DMS 273 treated with DMSO at 0.1 percent for 48 hours (cell line): ENCODE results near the gene ZNF300.
"Not testable (repeated sequence)": the region's sequence is repeated elsewhere in the genome, so short reads cannot be mapped to it uniquely, and the experiment has no call there.

Experiments used
- DNase-seq: peaks from one replicate; lab custom pipeline; 2025; lab: John Stamatoyannopoulos, UW

ZNF300 gene

GRCh38 chr5:150845185-150845859 is 59.5 kb downstream of the ZNF300 start:
- DNase-seq, result not testable (repeated sequence)
